T-helper 1 cell treated with Interleukin-12 subunit alpha and Interleukin-12 subunit beta and Interleukin-4 antibody, amounts not matched to agents 30 μg/mL and 1 μg/mL, for 36 hours (primary cell): ENCODE measurements around the gene CBFA2T3.
A peak's percentile ranks its signal among the peaks of the same experiment; 100 is the strongest.

Source experiments
- H3K27ac Mint-ChIP-seq: one replicate; pipeline ENCODE4 v1.8.0; 2021; ENCODE audit warnings: mild to moderate bottlenecking, mixed read lengths
- H3K27me3 Mint-ChIP-seq: one replicate; pipeline ENCODE4 v1.8.0; 2021; ENCODE audit warnings: low read depth, mixed read lengths
- H3K36me3 Mint-ChIP-seq: one replicate; pipeline ENCODE4 v1.8.0; 2021; ENCODE audit warnings: low read depth, mixed read lengths
- H3K4me1 Mint-ChIP-seq: one replicate; pipeline ENCODE4 v1.8.0; 2021; ENCODE audit warnings: low read depth, mixed read lengths
- H3K4me3 Mint-ChIP-seq: one replicate; pipeline ENCODE4 v1.8.0; 2021; ENCODE audit warnings: mild to moderate bottlenecking, moderate library complexity, mixed read lengths
- H3K9me3 Mint-ChIP-seq: one replicate; pipeline ENCODE4 v1.8.0; 2021; ENCODE audit warnings: mixed read lengths

Gene CBFA2T3

GRCh38 chr16:88859381-88860091 is 117.5 kb downstream of the CBFA2T3 start:
- Mint-ChIP-seq H3K4me1 (peaks cover 18% of the 10 kb centered on the region), H3K27ac (no peak overlapping the region), H3K4me3 (no peak overlapping the region), H3K27me3 (no peaks in the 10 kb centered on the region), H3K9me3 (no peaks in the 10 kb centered on the region), H3K36me3 (peaks cover 7% of the 10 kb centered on the region)

GRCh38 chr16:88857728-88858339 is 119.2 kb downstream of the CBFA2T3 start:
- Mint-ChIP-seq H3K4me3 (peak overlapping the region; percentile 99), H3K36me3 (peaks cover 7% of the 10 kb centered on the region), H3K27ac (peak overlapping the region; percentile 91), H3K9me3 (no peaks in the 10 kb centered on the region), H3K4me1 (peaks cover 18% of the 10 kb centered on the region), H3K27me3 (no peaks in the 10 kb centered on the region)

- H3K9me3 Mint-ChIP-seq, result no peaks in the 10 kb centered on the region
- H3K27ac Mint-ChIP-seq, result peak within 1 kb of the TSS; percentile 91
- no peaks in the 10 kb centered on the region for H3K27me3 Mint-ChIP-seq
- H3K4me1 Mint-ChIP-seq, result peaks cover 18% of the 10 kb centered on the region
- H3K4me3 Mint-ChIP-seq, result peak within 1 kb of the TSS; percentile 99
- peaks cover 7% of the 10 kb centered on the region for H3K36me3 Mint-ChIP-seq
These were observed 119.9 kb downstream of the CBFA2T3 start, which contains the start of the genes GALNS and TRAPPC2L for GRCh38 chr16:88856828-88857727. Gene GALNS, minus strand, starts transcription at chr16:88856947. Its CDS starts 70 bp downstream, at chr16:88856877. Gene TRAPPC2L, plus strand, starts transcription at chr16:88857127. Its CDS starts 24 bp downstream, at chr16:88857151.

GRCh38 chr16:88856122-88856827 is 120.7 kb downstream of the CBFA2T3 start:
- H3K4me1 Mint-ChIP-seq, result peaks cover 18% of the 10 kb centered on the region
- H3K27me3 Mint-ChIP-seq, result no peaks in the 10 kb centered on the region
- peaks cover 7% of the 10 kb centered on the region for H3K36me3 Mint-ChIP-seq
- no peak overlapping the region for H3K27ac Mint-ChIP-seq
- H3K4me3 Mint-ChIP-seq, result peak overlapping the region; percentile 99
- no peaks in the 10 kb centered on the region for H3K9me3 Mint-ChIP-seq

GRCh38 chr16:88855736-88856121 is 121.3 kb downstream of the CBFA2T3 start:
- no peaks in the 10 kb centered on the region for H3K27me3 Mint-ChIP-seq
- peaks cover 18% of the 10 kb centered on the region for H3K4me1 Mint-ChIP-seq
- H3K4me3 Mint-ChIP-seq, result peak overlapping the region; percentile 77
- peaks cover 7% of the 10 kb centered on the region for H3K36me3 Mint-ChIP-seq
- H3K27ac Mint-ChIP-seq, result no peak overlapping the region
- no peaks in the 10 kb centered on the region for H3K9me3 Mint-ChIP-seq

GRCh38 chr16:88855176-88855575 is 121.8 kb downstream of the CBFA2T3 start:
- peak overlapping the region; percentile 73 for H3K27ac Mint-ChIP-seq
- peaks cover 18% of the 10 kb centered on the region for H3K4me1 Mint-ChIP-seq
- H3K36me3 Mint-ChIP-seq, result peaks cover 7% of the 10 kb centered on the region
- H3K27me3 Mint-ChIP-seq, result no peaks in the 10 kb centered on the region
- no peaks in the 10 kb centered on the region for H3K9me3 Mint-ChIP-seq
- peak overlapping the region; percentile 75 for H3K4me3 Mint-ChIP-seq

- H3K27me3 Mint-ChIP-seq, result no peaks in the 10 kb centered on the region
- H3K36me3 Mint-ChIP-seq, result peaks cover 7% of the 10 kb centered on the region
- H3K9me3 Mint-ChIP-seq, result no peaks in the 10 kb centered on the region
- H3K4me3 Mint-ChIP-seq, result peak overlapping the region; percentile 75
- H3K27ac Mint-ChIP-seq, result no peak overlapping the region
- peaks cover 18% of the 10 kb centered on the region for H3K4me1 Mint-ChIP-seq
These were observed 122.5 kb downstream of the CBFA2T3 start for GRCh38 chr16:88854306-88855111.

GRCh38 chr16:88853325-88853941 is 123.6 kb downstream of the CBFA2T3 start:
- no peaks in the 10 kb centered on the region for H3K9me3 Mint-ChIP-seq
- H3K4me3 Mint-ChIP-seq, result no peak overlapping the region
- peaks cover 16% of the 10 kb centered on the region for H3K4me1 Mint-ChIP-seq
- H3K27ac Mint-ChIP-seq, result no peak overlapping the region
- no peaks in the 10 kb centered on the region for H3K27me3 Mint-ChIP-seq
- H3K36me3 Mint-ChIP-seq, result peaks cover 7% of the 10 kb centered on the region

GRCh38 chr16:88851616-88852015 is 125.4 kb downstream of the CBFA2T3 start:
- Mint-ChIP-seq H3K9me3 (no peaks in the 10 kb centered on the region), H3K27me3 (no peaks in the 10 kb centered on the region), H3K4me3 (no peak overlapping the region), H3K27ac (no peak overlapping the region), H3K36me3 (no peaks in the 10 kb centered on the region), H3K4me1 (peaks cover 7% of the 10 kb centered on the region)

GRCh38 chr16:88850531-88851199 is 126.3 kb downstream of the CBFA2T3 start:
- Mint-ChIP-seq H3K36me3 (no peaks in the 10 kb centered on the region), H3K27ac (no peak overlapping the region), H3K4me3 (no peak overlapping the region), H3K9me3 (no peaks in the 10 kb centered on the region), H3K4me1 (peaks cover 7% of the 10 kb centered on the region), H3K27me3 (no peaks in the 10 kb centered on the region)

- H3K27ac Mint-ChIP-seq, result no peak overlapping the region
- H3K4me1 Mint-ChIP-seq, result no peaks in the 10 kb centered on the region
- H3K27me3 Mint-ChIP-seq, result no peaks in the 10 kb centered on the region
- H3K9me3 Mint-ChIP-seq, result no peaks in the 10 kb centered on the region
- no peaks in the 10 kb centered on the region for H3K36me3 Mint-ChIP-seq
- H3K4me3 Mint-ChIP-seq, result no peak overlapping the region
These were observed 128.4 kb downstream of the CBFA2T3 start for GRCh38 chr16:88848557-88848956.

GRCh38 chr16:88847654-88848053 is 129.4 kb downstream of the CBFA2T3 start:
- Mint-ChIP-seq H3K9me3 (no peaks in the 10 kb centered on the region), H3K27ac (no peak overlapping the region), H3K36me3 (no peaks in the 10 kb centered on the region), H3K27me3 (no peaks in the 10 kb centered on the region), H3K4me3 (no peak overlapping the region), H3K4me1 (no peaks in the 10 kb centered on the region)

GRCh38 chr16:88846088-88846487 is 130.9 kb downstream of the CBFA2T3 start:
- H3K27me3 Mint-ChIP-seq, result no peaks in the 10 kb centered on the region
- H3K4me3 Mint-ChIP-seq, result no peak overlapping the region
- no peaks in the 10 kb centered on the region for H3K9me3 Mint-ChIP-seq
- no peaks in the 10 kb centered on the region for H3K4me1 Mint-ChIP-seq
- no peak overlapping the region for H3K27ac Mint-ChIP-seq
- no peaks in the 10 kb centered on the region for H3K36me3 Mint-ChIP-seq
